Heart left ventricle (tissue), 13 donors: Measurements from ENCODE around the gene GPC3.

Experiments used
- POLR2A ChIP-seq, 2 donors: fragments of 450-650 bp; IDR thresholded peaks; one replicate each; pipeline ENCODE4 v1.6.1; 2017; ENCODE audit warnings: antibody characterized with exemption in 2 of 2, mild to moderate bottlenecking in 2 of 2, moderate library complexity in 2 of 2
- TF ChIP-seq, protein P1 (sequence below), 12 donors: fragments of 200-600 bp; sonication (generic) in 4 of 12; IDR thresholded peaks; one replicate each; pipeline versions ENCODE4 v1.5.0 to v1.8.0; 2018 to 2022; ENCODE audit warnings: antibody characterized with exemption in 12 of 12, mild to moderate bottlenecking in 5 of 12
- donor health status: ischemic (EF 13 %, LVEDD 7.1; RV severe dilation, severe dysfunction).
- donor health status: DM: no; HTN: yes; CAD: no.
- donor health status: DM: no; HTN: no; CAD: no.
- donor health status: ischemic (EF 25% LVEDD 6.9; RV normal size, moderate dysfunction).
- donor health status: ischemic (EF 25% LVEDD 5.7; RV mildly dilated, moderate dysfunction).
- donor health status: ischemic (EF 35%, LVEDD 5.7; RV mildly dilated, moderate dysfunction).
- donor health status: nonischemic (EF 11% LVEDD 7.7; RV severe dilation, severe dysfunction).
- donor health status: DM: yes; HTN: yes; CAD: no.
- donor health status: PGD.
- donor health status: ischemic (EF 29% LVEDD 5.4; RV normal size, mild dysfunction).
- donor health status: nonischemic (EF 23%, LVEDD 6.1; RV moderate dilation, normal function).

DNA sequence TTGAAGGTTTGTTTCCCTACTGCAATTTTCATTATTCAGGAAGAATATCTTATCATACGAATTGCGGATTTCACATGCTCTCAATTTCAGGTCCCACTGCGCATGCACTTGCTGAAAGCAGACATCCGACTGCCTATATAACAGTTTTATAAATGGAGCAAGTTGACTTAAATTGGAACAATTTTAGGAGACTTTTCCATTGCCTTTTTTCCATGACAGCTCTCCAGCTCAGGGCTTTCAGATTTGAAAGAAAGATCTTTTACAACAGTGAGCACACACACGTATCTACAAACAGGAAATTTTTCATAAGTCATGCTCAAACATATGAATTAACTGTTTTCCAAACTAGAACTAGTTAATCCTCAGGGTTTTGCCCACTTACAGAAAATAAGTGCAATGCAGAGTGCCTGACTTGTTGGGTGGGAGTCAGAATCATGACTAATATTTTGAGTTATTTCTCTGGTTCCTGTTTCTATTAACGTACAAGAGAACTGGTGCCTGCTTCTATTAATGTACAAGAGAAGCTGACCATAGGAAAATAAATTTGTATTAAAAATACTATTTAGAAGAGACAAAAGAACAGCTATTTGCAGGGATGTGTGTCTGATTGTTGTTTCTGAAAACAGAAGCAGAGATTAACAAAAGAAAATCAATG lies 137.9 kb downstream of the GPC3 start:
- TF ChIP-seq, protein P1, sequence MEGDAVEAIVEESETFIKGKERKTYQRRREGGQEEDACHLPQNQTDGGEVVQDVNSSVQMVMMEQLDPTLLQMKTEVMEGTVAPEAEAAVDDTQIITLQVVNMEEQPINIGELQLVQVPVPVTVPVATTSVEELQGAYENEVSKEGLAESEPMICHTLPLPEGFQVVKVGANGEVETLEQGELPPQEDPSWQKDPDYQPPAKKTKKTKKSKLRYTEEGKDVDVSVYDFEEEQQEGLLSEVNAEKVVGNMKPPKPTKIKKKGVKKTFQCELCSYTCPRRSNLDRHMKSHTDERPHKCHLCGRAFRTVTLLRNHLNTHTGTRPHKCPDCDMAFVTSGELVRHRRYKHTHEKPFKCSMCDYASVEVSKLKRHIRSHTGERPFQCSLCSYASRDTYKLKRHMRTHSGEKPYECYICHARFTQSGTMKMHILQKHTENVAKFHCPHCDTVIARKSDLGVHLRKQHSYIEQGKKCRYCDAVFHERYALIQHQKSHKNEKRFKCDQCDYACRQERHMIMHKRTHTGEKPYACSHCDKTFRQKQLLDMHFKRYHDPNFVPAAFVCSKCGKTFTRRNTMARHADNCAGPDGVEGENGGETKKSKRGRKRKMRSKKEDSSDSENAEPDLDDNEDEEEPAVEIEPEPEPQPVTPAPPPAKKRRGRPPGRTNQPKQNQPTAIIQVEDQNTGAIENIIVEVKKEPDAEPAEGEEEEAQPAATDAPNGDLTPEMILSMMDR (IDR thresholded peaks at IDR 0.05) = no peak
- no peak for TF ChIP-seq POLR2A (IDR thresholded peaks at IDR 0.05)
